Left ventricle myocardium inferior (tissue), 1 donor: Measurements from ENCODE around the gene CD1B. TPM values are rescaled to one million over a fixed set of nuclear protein-coding genes. Genes with fewer than 3 reads are reported as not detected.
"Not testable (repeated sequence)": the region's sequence is repeated elsewhere in the genome, so short reads cannot be mapped to it uniquely, and the experiment has no call there.

ENCODE experiments used
- DNase-seq: peaks from one replicate; pipeline ENCODE4 v3.0.0-alpha.2; 2020
- H3K27ac ChIP-seq: fragments of 200-600 bp; replicated peaks from 2 replicates; pipeline ENCODE4 v1.8.0; 2021
- H3K27me3 ChIP-seq: fragments of 200-600 bp; 2 replicates; pipeline ENCODE4 v1.8.0; 2021; ENCODE audit warnings: low read depth
- H3K36me3 ChIP-seq: fragments of 200-600 bp; 2 replicates; pipeline ENCODE4 v1.8.0; 2021
- H3K4me1 ChIP-seq: fragments of 200-600 bp; 2 replicates; pipeline ENCODE4 v1.8.0; 2021
- H3K4me3 ChIP-seq: fragments of 200-600 bp; 2 replicates; pipeline ENCODE4 v1.8.0; 2021; ENCODE audit warnings: mild to moderate bottlenecking, moderate library complexity
- H3K9me3 ChIP-seq: fragments of 200-600 bp; replicated peaks from 2 replicates; pipeline ENCODE4 v1.8.0; 2021
- CTCF ChIP-seq: fragments of 200-600 bp; IDR thresholded peaks from 2 replicates; pipeline ENCODE4 v1.8.0; 2021; ENCODE audit warnings: antibody characterized with exemption, mild to moderate bottlenecking, borderline replicate concordance
- intact Hi-C: fragments of 100-400 bp; cut with micrococcal nuclease; formaldehyde crosslinking; loops from one replicate; pipeline ENCODE4 v1.11.0; 2022
- total RNA-seq: library from RNA; stranded (reverse); fragmentation: NEBNext Ultra II Directional; extraction: Animal tissue kit (Norgen Biotek cat#: 25700); gene quantifications from one replicate; pipeline ENCODE4 v1.2.1, GENCODE V29; 2021
- donor health status: DM: no; HTN: yes; CAD: no; lungs with severe emphysema.

CD1B gene
- total RNA-seq, 1 donor from 2014 or later, result not detected

GRCh38 chr1:158283965-158284364, 47.4 kb downstream of the CD1B start:
- Histone ChIP-seq H3K4me3 (no peak overlapping the region), H3K27me3 (peaks cover 14% of the 10 kb centered on the region), H3K27ac (no peak overlapping the region), H3K4me1 (no peaks in the 10 kb centered on the region), H3K36me3 (no peaks in the 10 kb centered on the region), H3K9me3 (peaks cover 34% of the 10 kb centered on the region)
- no peak for DNase-seq
- TF ChIP-seq CTCF, result no peak
- intact Hi-C loops, result no loop called here

GRCh38 chr1:158282421-158282820, 48.9 kb downstream of the CD1B start:
- intact Hi-C loops, H3K36me3 ChIP-seq, DNase-seq, H3K4me3 ChIP-seq, H3K4me1 ChIP-seq, H3K27ac ChIP-seq: not testable (repeated sequence)
- peaks cover 42% of the 10 kb centered on the region for H3K9me3 ChIP-seq
- H3K27me3 ChIP-seq, result peaks cover 14% of the 10 kb centered on the region

Other genes with a start within 250 kb of the CD1B start
- 1.4 TPM for gene CD1D, start 150.6 kb downstream of the CD1B start, total RNA-seq
- not detected for gene CD1A, start 77.1 kb downstream of the CD1B start, total RNA-seq
- gene CD1C, start 41.6 kb downstream of the CD1B start, total RNA-seq, result 0.41 TPM
- gene CD1E, start 22.4 kb upstream of the CD1B start, total RNA-seq, result not detected
- not detected for gene OR10T2, start 67.9 kb upstream of the CD1B start, total RNA-seq
- not detected for gene OR10K2, start 94.7 kb upstream of the CD1B start, total RNA-seq
- gene OR10K1, start 130.3 kb upstream of the CD1B start, total RNA-seq, result not detected
- gene OR10R2, start 140.7 kb upstream of the CD1B start, total RNA-seq, result not detected
- gene OR6Y1, start 222.9 kb upstream of the CD1B start, total RNA-seq, result not detected
- gene OR6P1, start 239.0 kb upstream of the CD1B start, total RNA-seq, result not detected
- gene OR10X1, start 248.4 kb upstream of the CD1B start, total RNA-seq, result not detected